GM23338 (cell line): ENCODE results near the gene OR13C3.

Source experiments
- EZH2 ChIP-seq: fragments of 200-600 bp; sonication (generic); IDR thresholded peaks from one replicate; pipeline ENCODE4 v1.8.0; 2017; ENCODE audit warnings: antibody characterized with exemption, mild to moderate bottlenecking, low read depth; ENCODE audit not compliant: unreplicated experiment
- TF ChIP-seq, protein P1 (sequence below), 2 experiments: fragments of 200-600 bp in 1 of 2; sonication (generic) in 1 of 2; conservative IDR thresholded peaks; 2 replicates each; pipeline versions ENCODE4 v1.5.1 to v1.6.1; 2016 to 2017; ENCODE audit warnings: antibody characterized with exemption in 2 of 2, low read depth in 2 of 2, mild to moderate bottlenecking in 2 of 2, moderate library complexity in 1 of 2
- TF ChIP-seq, protein P2 (sequence below): IDR thresholded peaks from one replicate; pipeline ENCODE4 v1.6.1; 2018; ENCODE audit warnings: antibody characterized with exemption; ENCODE audit not compliant: unreplicated experiment

DNA sequence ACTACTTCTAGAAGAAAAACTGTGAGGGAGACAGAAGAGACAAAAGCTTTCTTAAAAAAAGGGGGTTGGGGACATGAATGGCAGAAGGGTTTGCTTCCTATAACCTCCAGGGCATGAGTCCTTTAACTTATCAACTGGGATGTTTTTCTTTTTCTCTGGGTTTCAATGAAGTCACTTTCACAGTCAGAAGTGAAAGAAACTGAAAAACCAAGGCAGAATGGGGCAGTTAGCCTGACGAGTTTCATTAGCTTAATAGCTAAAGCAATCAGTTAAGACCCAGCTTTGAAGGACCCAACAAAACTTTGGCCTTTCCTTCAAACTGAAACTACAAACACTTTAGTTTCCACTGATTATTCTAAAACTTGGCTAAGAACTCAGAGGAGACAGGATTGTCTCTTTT, 27.7 kb upstream of the OR13C3 start:
- TF ChIP-seq, protein P1, sequence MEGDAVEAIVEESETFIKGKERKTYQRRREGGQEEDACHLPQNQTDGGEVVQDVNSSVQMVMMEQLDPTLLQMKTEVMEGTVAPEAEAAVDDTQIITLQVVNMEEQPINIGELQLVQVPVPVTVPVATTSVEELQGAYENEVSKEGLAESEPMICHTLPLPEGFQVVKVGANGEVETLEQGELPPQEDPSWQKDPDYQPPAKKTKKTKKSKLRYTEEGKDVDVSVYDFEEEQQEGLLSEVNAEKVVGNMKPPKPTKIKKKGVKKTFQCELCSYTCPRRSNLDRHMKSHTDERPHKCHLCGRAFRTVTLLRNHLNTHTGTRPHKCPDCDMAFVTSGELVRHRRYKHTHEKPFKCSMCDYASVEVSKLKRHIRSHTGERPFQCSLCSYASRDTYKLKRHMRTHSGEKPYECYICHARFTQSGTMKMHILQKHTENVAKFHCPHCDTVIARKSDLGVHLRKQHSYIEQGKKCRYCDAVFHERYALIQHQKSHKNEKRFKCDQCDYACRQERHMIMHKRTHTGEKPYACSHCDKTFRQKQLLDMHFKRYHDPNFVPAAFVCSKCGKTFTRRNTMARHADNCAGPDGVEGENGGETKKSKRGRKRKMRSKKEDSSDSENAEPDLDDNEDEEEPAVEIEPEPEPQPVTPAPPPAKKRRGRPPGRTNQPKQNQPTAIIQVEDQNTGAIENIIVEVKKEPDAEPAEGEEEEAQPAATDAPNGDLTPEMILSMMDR (conservative IDR thresholded peaks at IDR 0.05; ENCODE audit: low read depth in 2 of 2) = no peak
- TF ChIP-seq, protein P2, sequence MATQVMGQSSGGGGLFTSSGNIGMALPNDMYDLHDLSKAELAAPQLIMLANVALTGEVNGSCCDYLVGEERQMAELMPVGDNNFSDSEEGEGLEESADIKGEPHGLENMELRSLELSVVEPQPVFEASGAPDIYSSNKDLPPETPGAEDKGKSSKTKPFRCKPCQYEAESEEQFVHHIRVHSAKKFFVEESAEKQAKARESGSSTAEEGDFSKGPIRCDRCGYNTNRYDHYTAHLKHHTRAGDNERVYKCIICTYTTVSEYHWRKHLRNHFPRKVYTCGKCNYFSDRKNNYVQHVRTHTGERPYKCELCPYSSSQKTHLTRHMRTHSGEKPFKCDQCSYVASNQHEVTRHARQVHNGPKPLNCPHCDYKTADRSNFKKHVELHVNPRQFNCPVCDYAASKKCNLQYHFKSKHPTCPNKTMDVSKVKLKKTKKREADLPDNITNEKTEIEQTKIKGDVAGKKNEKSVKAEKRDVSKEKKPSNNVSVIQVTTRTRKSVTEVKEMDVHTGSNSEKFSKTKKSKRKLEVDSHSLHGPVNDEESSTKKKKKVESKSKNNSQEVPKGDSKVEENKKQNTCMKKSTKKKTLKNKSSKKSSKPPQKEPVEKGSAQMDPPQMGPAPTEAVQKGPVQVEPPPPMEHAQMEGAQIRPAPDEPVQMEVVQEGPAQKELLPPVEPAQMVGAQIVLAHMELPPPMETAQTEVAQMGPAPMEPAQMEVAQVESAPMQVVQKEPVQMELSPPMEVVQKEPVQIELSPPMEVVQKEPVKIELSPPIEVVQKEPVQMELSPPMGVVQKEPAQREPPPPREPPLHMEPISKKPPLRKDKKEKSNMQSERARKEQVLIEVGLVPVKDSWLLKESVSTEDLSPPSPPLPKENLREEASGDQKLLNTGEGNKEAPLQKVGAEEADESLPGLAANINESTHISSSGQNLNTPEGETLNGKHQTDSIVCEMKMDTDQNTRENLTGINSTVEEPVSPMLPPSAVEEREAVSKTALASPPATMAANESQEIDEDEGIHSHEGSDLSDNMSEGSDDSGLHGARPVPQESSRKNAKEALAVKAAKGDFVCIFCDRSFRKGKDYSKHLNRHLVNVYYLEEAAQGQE = no peak
- no peak for TF ChIP-seq EZH2
